GM12872 (cell line): ENCODE measurements around the gene TRMT61A.

ENCODE experiments used
- TF ChIP-seq, protein P1 (sequence below): IDR thresholded peaks from 3 replicates; pipeline ENCODE4 v1.5.1; 2011; ENCODE audit warnings: low read depth, mild to moderate bottlenecking, low read length, moderate library complexity; ENCODE audit not compliant: insufficient read depth

TRMT61A gene

DNA sequence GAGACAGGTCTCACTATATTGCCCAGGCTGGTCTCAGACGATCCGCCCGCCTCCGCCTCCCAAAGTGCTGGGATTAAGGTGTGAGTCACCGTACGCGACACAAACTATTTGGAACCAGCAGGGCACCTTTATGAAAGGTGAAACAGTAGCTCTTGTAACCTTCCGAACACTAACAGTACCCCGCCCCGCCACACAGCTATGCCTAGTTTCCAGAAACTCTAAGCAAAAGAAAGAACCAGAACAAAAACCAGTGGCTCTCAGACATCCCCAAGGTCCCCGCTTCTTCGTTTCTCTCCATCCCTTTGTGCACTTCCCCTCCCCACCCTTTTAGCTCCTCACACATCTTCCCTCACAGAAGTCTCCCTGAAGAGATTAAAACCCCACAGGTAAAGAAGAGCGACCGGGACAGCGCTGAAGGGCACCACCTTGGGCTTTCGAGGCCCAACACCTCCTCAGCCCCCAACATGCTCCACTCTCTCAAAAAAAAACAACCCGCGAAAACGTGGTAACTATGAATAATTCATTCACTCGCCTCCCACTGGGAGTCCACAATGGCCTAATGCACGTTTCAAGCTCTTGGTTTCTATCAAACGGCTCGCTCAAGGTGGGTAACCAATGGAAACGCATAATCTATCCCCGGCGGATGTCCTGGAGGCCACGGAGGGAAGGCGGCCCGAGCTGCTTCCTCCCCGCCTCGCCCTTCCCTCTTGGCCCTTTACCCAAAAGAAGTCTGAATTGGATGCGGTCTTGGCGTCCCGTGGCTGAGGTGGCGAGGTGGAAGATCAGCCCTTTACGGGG, 32.6 kb downstream of the TRMT61A start:
- TF ChIP-seq, protein P1, sequence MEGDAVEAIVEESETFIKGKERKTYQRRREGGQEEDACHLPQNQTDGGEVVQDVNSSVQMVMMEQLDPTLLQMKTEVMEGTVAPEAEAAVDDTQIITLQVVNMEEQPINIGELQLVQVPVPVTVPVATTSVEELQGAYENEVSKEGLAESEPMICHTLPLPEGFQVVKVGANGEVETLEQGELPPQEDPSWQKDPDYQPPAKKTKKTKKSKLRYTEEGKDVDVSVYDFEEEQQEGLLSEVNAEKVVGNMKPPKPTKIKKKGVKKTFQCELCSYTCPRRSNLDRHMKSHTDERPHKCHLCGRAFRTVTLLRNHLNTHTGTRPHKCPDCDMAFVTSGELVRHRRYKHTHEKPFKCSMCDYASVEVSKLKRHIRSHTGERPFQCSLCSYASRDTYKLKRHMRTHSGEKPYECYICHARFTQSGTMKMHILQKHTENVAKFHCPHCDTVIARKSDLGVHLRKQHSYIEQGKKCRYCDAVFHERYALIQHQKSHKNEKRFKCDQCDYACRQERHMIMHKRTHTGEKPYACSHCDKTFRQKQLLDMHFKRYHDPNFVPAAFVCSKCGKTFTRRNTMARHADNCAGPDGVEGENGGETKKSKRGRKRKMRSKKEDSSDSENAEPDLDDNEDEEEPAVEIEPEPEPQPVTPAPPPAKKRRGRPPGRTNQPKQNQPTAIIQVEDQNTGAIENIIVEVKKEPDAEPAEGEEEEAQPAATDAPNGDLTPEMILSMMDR = no peak

DNA sequence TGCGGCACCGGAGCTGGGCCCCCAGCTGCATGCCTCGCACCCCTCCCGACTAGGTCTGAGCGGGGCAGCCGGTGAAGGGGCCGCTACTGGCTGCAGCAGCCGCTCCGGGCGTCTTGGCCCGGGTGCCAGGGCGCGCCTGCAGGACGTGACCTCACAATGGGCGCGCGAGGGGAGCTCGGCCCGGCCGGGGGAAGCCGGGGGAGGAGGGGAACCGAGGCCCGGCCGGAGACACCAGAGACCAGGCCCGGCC, 33.1 kb downstream of the TRMT61A start:
- TF ChIP-seq, protein P1 = no peak

DNA sequence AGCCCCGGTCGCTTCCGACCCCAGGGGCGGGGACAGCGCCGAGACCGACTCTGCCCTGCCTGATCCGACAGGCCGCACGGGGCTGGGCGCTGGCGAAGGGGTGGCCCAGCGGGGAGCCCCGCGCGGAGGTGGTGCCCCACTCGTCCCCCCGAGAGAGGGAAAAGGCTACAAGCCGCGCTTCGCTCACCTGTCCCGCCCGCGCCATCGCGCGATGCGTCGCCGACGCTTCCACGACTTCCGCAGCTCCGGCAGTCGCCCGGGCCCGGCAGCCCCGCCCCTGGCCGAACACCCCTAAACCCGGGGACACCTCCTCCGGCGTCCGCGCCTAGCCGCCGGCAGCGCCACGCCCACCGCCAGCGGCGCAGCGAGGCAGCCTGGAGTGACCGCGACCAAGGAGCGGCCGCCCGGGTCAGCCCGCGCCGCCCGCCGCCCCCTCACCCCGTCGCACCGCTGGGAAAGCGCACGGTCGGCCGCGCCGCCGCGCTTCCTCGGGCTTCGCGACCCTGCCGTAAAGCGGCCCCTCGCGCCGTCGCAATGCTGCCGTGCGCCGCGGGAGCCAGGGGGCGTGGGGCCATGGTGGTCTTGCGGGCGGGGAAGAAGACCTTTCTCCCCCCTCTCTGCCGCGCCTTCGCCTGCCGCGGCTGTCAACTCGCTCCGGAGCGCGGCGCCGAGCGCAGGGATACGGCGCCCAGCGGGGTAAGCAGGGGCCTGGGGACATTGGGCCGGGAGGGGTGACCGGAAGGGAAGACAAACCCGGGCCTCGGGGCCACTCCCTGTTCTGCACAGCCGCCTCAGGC, 33.6 kb downstream of the TRMT61A start, which contains the start of the genes BAG5 and COA8:
TSS of gene BAG5 (minus strand) at position 229 of the 797 bp plus-strand sequence. CDS start 1,493 bp downstream, outside the sequence.
TSS of gene COA8 (plus strand) at position 532 of the 797 bp plus-strand sequence. CDS start at position 574, 42 bp downstream.
- TF ChIP-seq, protein P1 = no peak

DNA sequence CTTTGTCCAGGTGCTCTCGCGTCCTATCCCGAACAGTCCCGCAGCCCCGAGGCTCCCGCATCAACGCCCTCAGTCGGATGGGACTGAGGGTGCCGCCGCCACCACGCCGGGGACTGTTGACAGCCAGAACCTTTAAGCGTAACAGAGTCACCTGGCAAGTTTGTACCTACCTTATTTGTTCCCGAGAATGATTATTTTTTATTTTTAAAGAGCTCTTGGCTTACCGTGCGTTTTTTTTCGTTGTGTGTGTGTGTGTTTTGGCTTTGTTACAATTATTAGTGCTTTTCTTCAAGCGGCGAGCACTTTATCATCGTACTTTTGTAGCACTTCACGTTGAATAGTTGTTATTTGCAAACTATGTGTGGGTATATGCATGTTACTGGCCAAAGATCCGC, 34.2 kb downstream of the TRMT61A start:
- TF ChIP-seq, protein P1 = no peak

DNA sequence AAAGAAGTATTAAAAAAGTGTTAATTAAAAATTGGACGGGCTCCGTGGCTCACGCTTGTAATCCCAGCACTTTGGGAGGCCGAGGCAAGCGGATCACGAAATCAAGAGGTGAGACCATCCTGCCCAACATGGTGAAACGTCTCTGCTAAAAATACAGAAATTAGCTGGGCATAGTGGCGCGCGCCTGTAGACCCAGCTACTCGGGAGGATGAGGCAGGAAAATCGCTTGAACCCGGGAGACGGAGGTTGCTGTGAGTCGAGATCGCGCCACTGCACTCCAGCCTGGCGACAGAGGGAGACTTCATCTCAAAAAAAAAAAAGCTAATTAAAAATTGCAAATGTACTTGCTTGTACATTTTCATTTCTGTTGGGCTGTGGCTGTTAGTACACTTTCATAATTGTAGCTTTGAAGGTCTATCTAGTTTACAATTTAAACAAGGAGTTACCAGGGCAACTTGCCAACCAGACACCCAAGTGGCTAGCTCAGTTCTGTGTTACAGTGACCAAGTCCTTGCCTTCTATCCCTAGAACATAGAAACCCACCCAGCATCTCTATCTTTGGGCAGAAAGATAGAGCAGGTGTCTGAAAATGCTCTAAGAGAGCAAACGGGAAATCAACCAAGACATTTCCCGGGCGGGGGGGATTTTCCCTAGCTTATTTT, 35.0 kb downstream of the TRMT61A start:
- TF ChIP-seq, protein P1 = no peak

DNA sequence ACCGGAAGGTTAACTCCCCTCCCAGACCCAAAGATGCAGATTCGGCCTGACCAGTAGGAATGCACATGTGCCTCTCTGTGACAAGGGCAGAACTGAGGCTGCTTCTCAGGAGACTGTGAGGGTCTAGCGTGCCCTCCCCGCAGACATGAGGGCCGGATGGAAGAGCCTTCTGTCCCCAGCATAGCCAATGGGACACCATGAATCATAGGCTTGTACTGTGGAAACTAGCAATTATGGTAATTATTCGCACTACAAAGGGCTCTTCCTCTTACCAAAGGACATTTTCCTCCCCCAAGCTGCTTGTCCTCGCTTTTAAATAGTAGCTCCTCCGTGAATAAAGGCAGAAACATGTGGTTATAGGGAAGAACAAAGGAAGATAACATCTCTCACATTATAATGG, 40.0 kb downstream of the TRMT61A start:
- TF ChIP-seq, protein P1 = no peak

DNA sequence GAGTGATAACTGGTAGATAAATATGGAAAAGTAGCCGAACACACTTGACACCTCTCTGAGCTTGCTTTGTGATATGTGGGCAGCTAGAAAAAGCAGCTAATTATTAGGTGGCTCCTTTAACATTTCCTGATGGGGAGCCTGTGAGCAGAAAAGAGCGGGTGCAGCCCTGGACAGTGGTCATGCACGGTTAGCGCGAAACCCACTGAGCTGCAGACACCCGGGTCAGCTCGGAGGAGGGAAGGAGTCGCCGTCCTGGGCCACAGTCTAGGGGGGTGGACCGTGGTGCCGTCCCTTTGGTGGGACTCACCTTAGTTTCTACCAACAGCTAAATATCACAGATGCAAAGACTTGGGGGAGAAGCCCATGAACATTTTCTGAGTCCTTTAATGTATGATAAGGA, 40.4 kb downstream of the TRMT61A start:
- TF ChIP-seq, protein P1 = no peak
